Ishikawa (cell line): ENCODE results near the gene WNT11.

Source experiments
- CEBPB ChIP-seq: IDR thresholded peaks from 2 replicates; pipeline ENCODE4 v1.6.1; 2012
- CREB1 ChIP-seq: IDR thresholded peaks from 2 replicates; pipeline ENCODE4 v1.6.1; 2012; ENCODE audit warnings: low read depth
- EGR1 ChIP-seq: IDR thresholded peaks from 2 replicates; pipeline ENCODE4 v1.6.1; 2012
- EP300 ChIP-seq: IDR thresholded peaks from 2 replicates; pipeline ENCODE4 v1.6.1; 2012; ENCODE audit warnings: borderline replicate concordance
- FOXM1 ChIP-seq: IDR thresholded peaks from 2 replicates; pipeline ENCODE4 v1.6.1; 2012; ENCODE audit warnings: low read depth, borderline replicate concordance
- NFIC ChIP-seq: IDR thresholded peaks from 2 replicates; pipeline ENCODE4 v1.6.1; 2012
- RAD21 ChIP-seq: IDR thresholded peaks from 2 replicates; pipeline ENCODE4 v1.6.1; 2012; ENCODE audit warnings: low read depth
- TAF1 ChIP-seq: IDR thresholded peaks from 2 replicates; pipeline ENCODE4 v1.6.1; 2012; ENCODE audit warnings: low read depth, mild to moderate bottlenecking
- TCF12 ChIP-seq: IDR thresholded peaks from 2 replicates; pipeline ENCODE4 v1.6.1; 2012; ENCODE audit warnings: low read depth
- TEAD4 ChIP-seq: IDR thresholded peaks from 2 replicates; pipeline ENCODE4 v1.6.1; 2012
- USF1 ChIP-seq: IDR thresholded peaks from 2 replicates; pipeline ENCODE4 v1.6.1; 2012
- YY1 ChIP-seq: IDR thresholded peaks from 2 replicates; pipeline ENCODE4 v1.6.1; 2012; ENCODE audit warnings: low read depth
- ZBTB7A ChIP-seq: IDR thresholded peaks from 2 replicates; pipeline ENCODE4 v1.6.1; 2012; ENCODE audit warnings: low read depth
- TF ChIP-seq, protein P1 (sequence below): IDR thresholded peaks from 2 replicates; pipeline ENCODE4 v1.6.1; 2012; ENCODE audit warnings: low read depth, mild to moderate bottlenecking
- TF ChIP-seq, protein P2 (sequence below): IDR thresholded peaks from 2 replicates; pipeline ENCODE4 v1.6.1; 2012

Gene WNT11

GRCh38 chr11:76224461-76225121, 18.3 kb upstream of the WNT11 start:
- TF ChIP-seq USF1: no peak
- no peak for TF ChIP-seq NFIC
- TF ChIP-seq RAD21: no peak
- TF ChIP-seq CREB1: no peak
- no peak for TF ChIP-seq YY1
- no peak for TF ChIP-seq EP300
- no peak for TF ChIP-seq EGR1
- TF ChIP-seq ZBTB7A: no peak

DNA sequence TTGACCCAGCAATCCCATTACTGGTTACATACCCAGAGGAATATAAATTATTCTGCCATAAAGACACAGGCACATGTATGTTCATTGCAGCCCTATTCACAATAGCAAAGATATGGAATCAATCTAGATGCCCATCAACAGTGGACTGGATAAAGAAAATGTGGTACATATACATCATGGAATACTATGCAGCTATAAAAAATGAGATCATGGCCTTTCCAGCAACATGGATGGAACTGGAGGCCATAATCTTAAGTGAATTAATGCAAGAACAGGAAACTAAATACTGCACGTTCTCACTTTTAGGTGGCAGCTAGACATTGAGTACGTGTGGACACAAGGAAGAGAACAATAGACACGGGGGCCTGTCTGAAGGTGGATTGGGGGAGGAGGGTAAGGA, 15.1 kb upstream of the WNT11 start:
- no peak for TF ChIP-seq CREB1

DNA sequence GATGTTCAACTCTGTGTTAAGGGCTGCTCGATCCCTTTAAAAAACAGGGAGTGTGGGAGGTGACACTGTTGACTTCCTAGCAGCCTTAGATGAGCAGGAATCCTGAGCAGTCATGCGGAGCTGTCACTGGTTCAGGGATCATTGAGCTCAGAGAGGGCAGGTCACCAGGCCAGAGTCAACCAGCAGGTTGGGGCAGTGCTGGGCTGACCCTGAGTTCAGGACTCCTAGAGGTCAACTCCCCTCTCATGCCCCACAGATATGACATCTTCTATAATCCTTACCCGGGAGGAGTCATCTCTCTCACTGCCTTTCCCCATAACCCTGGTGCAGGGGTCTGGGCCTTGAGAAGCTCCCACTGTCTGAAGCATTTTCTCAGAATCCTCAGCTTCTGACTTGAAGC, 12.9 kb upstream of the WNT11 start:
- TF ChIP-seq ZBTB7A: no peak
- TF ChIP-seq, protein P1, sequence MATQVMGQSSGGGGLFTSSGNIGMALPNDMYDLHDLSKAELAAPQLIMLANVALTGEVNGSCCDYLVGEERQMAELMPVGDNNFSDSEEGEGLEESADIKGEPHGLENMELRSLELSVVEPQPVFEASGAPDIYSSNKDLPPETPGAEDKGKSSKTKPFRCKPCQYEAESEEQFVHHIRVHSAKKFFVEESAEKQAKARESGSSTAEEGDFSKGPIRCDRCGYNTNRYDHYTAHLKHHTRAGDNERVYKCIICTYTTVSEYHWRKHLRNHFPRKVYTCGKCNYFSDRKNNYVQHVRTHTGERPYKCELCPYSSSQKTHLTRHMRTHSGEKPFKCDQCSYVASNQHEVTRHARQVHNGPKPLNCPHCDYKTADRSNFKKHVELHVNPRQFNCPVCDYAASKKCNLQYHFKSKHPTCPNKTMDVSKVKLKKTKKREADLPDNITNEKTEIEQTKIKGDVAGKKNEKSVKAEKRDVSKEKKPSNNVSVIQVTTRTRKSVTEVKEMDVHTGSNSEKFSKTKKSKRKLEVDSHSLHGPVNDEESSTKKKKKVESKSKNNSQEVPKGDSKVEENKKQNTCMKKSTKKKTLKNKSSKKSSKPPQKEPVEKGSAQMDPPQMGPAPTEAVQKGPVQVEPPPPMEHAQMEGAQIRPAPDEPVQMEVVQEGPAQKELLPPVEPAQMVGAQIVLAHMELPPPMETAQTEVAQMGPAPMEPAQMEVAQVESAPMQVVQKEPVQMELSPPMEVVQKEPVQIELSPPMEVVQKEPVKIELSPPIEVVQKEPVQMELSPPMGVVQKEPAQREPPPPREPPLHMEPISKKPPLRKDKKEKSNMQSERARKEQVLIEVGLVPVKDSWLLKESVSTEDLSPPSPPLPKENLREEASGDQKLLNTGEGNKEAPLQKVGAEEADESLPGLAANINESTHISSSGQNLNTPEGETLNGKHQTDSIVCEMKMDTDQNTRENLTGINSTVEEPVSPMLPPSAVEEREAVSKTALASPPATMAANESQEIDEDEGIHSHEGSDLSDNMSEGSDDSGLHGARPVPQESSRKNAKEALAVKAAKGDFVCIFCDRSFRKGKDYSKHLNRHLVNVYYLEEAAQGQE: no peak

- TF ChIP-seq, protein P1: no peak
- TF ChIP-seq FOXM1: no peak
- no peak for TF ChIP-seq USF1
- TF ChIP-seq NFIC: no peak
- TF ChIP-seq CEBPB: no peak
- no peak for TF ChIP-seq RAD21
- TF ChIP-seq, protein P2, sequence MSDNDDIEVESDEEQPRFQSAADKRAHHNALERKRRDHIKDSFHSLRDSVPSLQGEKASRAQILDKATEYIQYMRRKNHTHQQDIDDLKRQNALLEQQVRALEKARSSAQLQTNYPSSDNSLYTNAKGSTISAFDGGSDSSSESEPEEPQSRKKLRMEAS: no peak
- no peak for TF ChIP-seq ZBTB7A
- TF ChIP-seq TCF12: no peak
- TF ChIP-seq TAF1: no peak
- no peak for TF ChIP-seq EP300
- TF ChIP-seq TEAD4: no peak
- no peak for TF ChIP-seq EGR1
- TF ChIP-seq CREB1: no peak
These were observed 12.3 kb upstream of the WNT11 start for GRCh38 chr11:76218449-76219178.

DNA sequence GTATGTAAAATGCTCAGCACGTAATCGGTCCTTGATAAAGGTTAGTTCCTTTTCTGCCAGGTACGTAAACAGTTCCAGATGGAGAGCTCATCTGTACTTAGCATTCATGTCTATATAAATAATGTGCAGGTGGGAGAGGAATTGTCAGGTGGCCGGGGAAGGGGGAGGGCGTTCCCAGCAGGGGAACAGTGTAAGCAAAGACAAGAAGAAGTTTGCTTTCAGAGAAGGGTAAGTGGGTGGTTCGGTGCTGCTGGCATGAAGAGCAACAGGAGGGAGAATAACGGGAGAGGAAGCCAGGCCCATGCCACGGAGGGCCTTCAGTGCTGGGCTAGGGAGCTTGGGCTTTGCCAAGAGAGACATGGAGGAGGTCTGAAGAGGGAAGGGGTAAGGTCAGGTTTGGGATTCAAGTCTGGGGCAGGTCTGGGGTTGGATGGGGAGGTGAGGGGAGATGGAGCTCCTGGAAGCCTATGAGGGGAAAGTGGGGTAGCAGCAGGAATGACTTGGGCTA, 11.4 kb upstream of the WNT11 start:
- TF ChIP-seq CEBPB (no peak), TEAD4 (no peak), NFIC (no peak), CREB1 (no peak), TCF12 (no peak), TAF1 (no peak), EGR1 (no peak), USF1 (no peak), EP300 (no peak)
- TF ChIP-seq, protein P1: no peak
- TF ChIP-seq, protein P2: no peak
